SK-N-SH (cell line): ENCODE measurements around the gene SMAD3. TPM values are rescaled to one million over a fixed set of nuclear protein-coding genes. Genes with fewer than 3 reads are reported as not detected.

ENCODE experiments used
- CTCF ChIA-PET: fragments of 300-600, 350-600 bp; formaldehyde crosslinking; extraction: SDS; loops from one replicate; lab custom pipeline; 2021; lab: Yijun Ruan, JAX
- POLR2A ChIA-PET: fragments of 350-600 bp; sonication (Branson Sonifier 250); formaldehyde crosslinking; extraction: SDS; loops from one replicate; lab custom pipeline; 2020; ENCODE audit warnings: antibody characterized with exemption, inconsistent platforms; lab: Yijun Ruan, JAX
- DNase-seq: peaks from one replicate; pipeline ENCODE4 v3.0.0; 2012
- H2AFZ ChIP-seq: fragments of 200-600 bp; sonication (generic); 2 replicates; pipeline ENCODE4 v1.8.1; 2016; ENCODE audit warnings: antibody characterized with exemption, mild to moderate bottlenecking, low read depth
- H3F3A ChIP-seq: fragments of 200-600 bp; sonication (generic); replicated peaks from 2 replicates; pipeline ENCODE3; 2016; ENCODE audit warnings: antibody characterized with exemption, mild to moderate bottlenecking; ENCODE audit not compliant: insufficient read depth
- H3K27ac ChIP-seq, 2 experiments: fragments of 200-500 bp in 1 of 2; fragments of 200-600 bp in 1 of 2; sonication (Bioruptor generic) in 1 of 2; sonication (generic), shearing (Covaris generic) in 1 of 2; 2 replicates each; pipeline versions ENCODE4 v1.5.1 to v1.6.1; 2014 to 2016; ENCODE audit warnings: low read depth in 2 of 2, inconsistent platforms in 1 of 2, low read length in 1 of 2, mild to moderate bottlenecking in 1 of 2, mixed read lengths in 1 of 2
- H3K27me3 ChIP-seq: fragments of 200-600 bp; sonication (generic), shearing (Covaris generic); 2 replicates; pipeline ENCODE4 v1.6.1; 2016; ENCODE audit warnings: mixed run types; ENCODE audit not compliant: insufficient read depth
- H3K36me3 ChIP-seq, 2 experiments: fragments of 200-500 bp in 1 of 2; fragments of 200-600 bp in 1 of 2; sonication (Bioruptor generic) in 1 of 2; sonication (generic) in 1 of 2; replicated peaks in 1 of 2; 2 replicates each; pipeline versions ENCODE3 to v1.5.1; 2014 to 2016; ENCODE audit warnings: low read length in 1 of 2, mild to moderate bottlenecking in 1 of 2; ENCODE audit not compliant: insufficient read depth in 2 of 2, control insufficient read depth in 1 of 2
- H3K4me1 ChIP-seq, 2 experiments: fragments of 200-500 bp in 1 of 2; fragments of 200-600 bp in 1 of 2; sonication (Bioruptor generic) in 1 of 2; sonication (generic), shearing (Covaris generic) in 1 of 2; 2 replicates each; pipeline versions ENCODE4 v1.5.1 to v1.6.1; 2014 to 2016; ENCODE audit warnings: low read depth in 1 of 2, low read length in 1 of 2, mixed run types in 1 of 2; ENCODE audit not compliant: insufficient read depth in 2 of 2, control insufficient read depth in 1 of 2
- H3K4me2 ChIP-seq: fragments of 200-600 bp; sonication (generic), shearing (Covaris generic); 2 replicates; pipeline ENCODE4 v1.6.1; 2017; ENCODE audit warnings: mixed run types
- H3K4me3 ChIP-seq, 2 experiments: fragments of 200-500 bp in 1 of 2; fragments of 200-600 bp in 1 of 2; sonication (Bioruptor generic) in 1 of 2; sonication (generic), shearing (Covaris generic) in 1 of 2; 2 replicates each; pipeline versions ENCODE4 v1.5.1 to v1.8.1; 2014 to 2016; ENCODE audit warnings: low read depth in 2 of 2, inconsistent platforms in 1 of 2, low read length in 1 of 2, mild to moderate bottlenecking in 1 of 2, mixed read lengths in 1 of 2, moderate library complexity in 1 of 2
- H3K79me2 ChIP-seq: fragments of 200-600 bp; sonication (generic); 2 replicates; pipeline ENCODE4 v1.8.1; 2017; ENCODE audit warnings: mild to moderate bottlenecking; ENCODE audit not compliant: insufficient read depth
- H3K9ac ChIP-seq: fragments of 200-600 bp; sonication (generic); 2 replicates; pipeline ENCODE4 v1.6.1; 2017; ENCODE audit warnings: mixed run types
- H3K9me2 ChIP-seq: fragments of 200-600 bp; sonication (generic); 2 replicates; pipeline ENCODE4 v1.6.1; 2017; ENCODE audit warnings: mixed run types
- H3K9me3 ChIP-seq: fragments of 200-600 bp; sonication (generic); 2 replicates; pipeline ENCODE4 v1.6.1; 2017; ENCODE audit warnings: mixed run types, mild to moderate bottlenecking, moderate library complexity
- H4K20me1 ChIP-seq: fragments of 200-600 bp; sonication (generic); 2 replicates; pipeline ENCODE4 v1.6.1; 2017; ENCODE audit warnings: mild to moderate bottlenecking, mixed run types; ENCODE audit not compliant: insufficient read depth
- ELF1 ChIP-seq: IDR thresholded peaks from 2 replicates; pipeline ENCODE4 v1.4.0; 2012
- EP300 ChIP-seq, 2 experiments: IDR thresholded peaks; 2 replicates each; pipeline versions ENCODE4 v1.4.0 to v1.6.1; 2012; ENCODE audit warnings: borderline replicate concordance in 1 of 2, low read depth in 1 of 2, low read length in 1 of 2
- FOSL2 ChIP-seq: IDR thresholded peaks from 2 replicates; pipeline ENCODE4 v1.4.0; 2012; ENCODE audit warnings: low read depth, mild to moderate bottlenecking, moderate library complexity, borderline replicate concordance
- FOXJ3 ChIP-seq: sonication (generic); formaldehyde crosslinking; IDR thresholded peaks from 2 replicates; pipeline ENCODE4 v1.5.1; 2020; ENCODE audit warnings: mild to moderate bottlenecking, missing genetic modification reagents
- GATA2 ChIP-seq: sonication (generic); formaldehyde crosslinking; IDR thresholded peaks from 2 replicates; pipeline ENCODE4 v1.5.0; 2020; ENCODE audit warnings: mild to moderate bottlenecking, missing genetic modification reagents
- JUND ChIP-seq: IDR thresholded peaks from 2 replicates; pipeline ENCODE4 v1.4.0; 2012
- MEF2A ChIP-seq: IDR thresholded peaks from 2 replicates; pipeline ENCODE4 v1.4.0; 2012; ENCODE audit warnings: low read depth, borderline replicate concordance
- MXI1 ChIP-seq: IDR thresholded peaks from 2 replicates; pipeline ENCODE4 v1.6.1; 2012; ENCODE audit warnings: mild to moderate bottlenecking, low read depth, low read length, improper control_type of control experiment
- RXRA ChIP-seq: IDR thresholded peaks from 2 replicates; pipeline ENCODE4 v1.4.0; 2012; ENCODE audit warnings: low read depth, mild to moderate bottlenecking, borderline replicate concordance
- SIN3A ChIP-seq: IDR thresholded peaks from 2 replicates; pipeline ENCODE4 v1.6.1; 2012; ENCODE audit warnings: low read depth, mild to moderate bottlenecking, low read length, moderate library complexity, borderline replicate concordance
- SMC3 ChIP-seq: IDR thresholded peaks from 2 replicates; pipeline ENCODE4 v1.6.1; 2012; ENCODE audit warnings: low read depth, low read length, improper control_type of control experiment
- WGBS: methylation state at CpG from one replicate; pipeline ENCODE4 v1.1.6; 2017; ENCODE audit warnings: low lambda C conversion rate; 5-methylcytosine and 5-hydroxymethylcytosine counted together
- polyA plus RNA-seq, 3 experiments: library from polyadenylated mRNA; depleted of rRNA; stranded (reverse); fragments of >200 nt; gene quantifications; 2 replicates each; pipeline ENCODE4 v1.2.3, GENCODE V29; 2012
- TF ChIP-seq, protein P1 (sequence below): IDR thresholded peaks from 2 replicates; pipeline ENCODE4 v1.6.1; 2012; ENCODE audit warnings: mild to moderate bottlenecking, low read depth, low read length, moderate library complexity
- TF ChIP-seq, protein P2 (sequence below): IDR thresholded peaks from 2 replicates; pipeline ENCODE4 v1.4.0; 2012; ENCODE audit warnings: low read depth
- TF ChIP-seq, protein P3 (sequence below): IDR thresholded peaks from 2 replicates; pipeline ENCODE4 v1.4.0; 2012; ENCODE audit warnings: low read depth, borderline replicate concordance
- TF ChIP-seq, protein P4 (sequence below): IDR thresholded peaks from 2 replicates; pipeline ENCODE4; 2012

SMAD3 gene
- polyA plus RNA-seq, 1 of the 3 experiments (the other 2 are of a cell fraction) = 19.5 TPM

DNA sequence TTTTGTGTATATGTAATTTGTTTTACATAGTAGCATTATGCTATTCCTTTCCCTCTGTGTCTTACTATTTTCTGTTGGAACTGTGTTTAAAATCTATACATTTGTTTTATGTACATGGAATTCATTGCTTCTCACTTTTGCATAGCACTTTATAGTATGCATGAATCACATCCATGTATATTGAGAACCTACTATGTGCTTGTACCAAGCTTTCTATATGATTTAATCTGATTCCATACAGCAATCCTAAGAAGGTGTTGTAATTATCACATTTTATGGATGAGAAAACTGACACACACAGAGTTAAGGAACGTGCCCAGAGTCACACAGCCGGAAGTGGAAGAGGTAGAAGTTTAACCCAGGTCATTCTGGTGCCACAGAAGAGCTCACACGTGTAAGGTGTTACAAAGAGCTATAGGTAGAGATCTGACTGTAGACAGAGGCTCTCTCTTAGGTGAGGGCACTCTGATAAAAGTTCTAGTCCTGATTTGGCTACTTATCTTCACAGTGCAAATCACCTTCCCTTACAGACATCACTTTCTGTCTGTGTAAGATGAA, 3.5 kb upstream of the SMAD3 start:
- Histone ChIP-seq H4K20me1 (no peaks in the 10 kb centered on the region), H3K36me3 (no peaks in the 10 kb centered on the region), H3K4me1 (peaks cover 0 to under 1% of the 10 kb centered on the region in 2 experiments; a peak in 1 of 4 replicates), H3K9me2 (no peaks in the 10 kb centered on the region), H3K4me2 (no peak overlapping the region), H3F3A (peaks cover 8% of the 10 kb centered on the region), H3K9ac (no peak overlapping the region), H3K9me3 (no peaks in the 10 kb centered on the region), H2AFZ (no peak overlapping the region), H3K79me2 (peaks cover 10% of the 10 kb centered on the region), H3K27me3 (no peaks in the 10 kb centered on the region), H3K27ac (no peak overlapping the region), H3K4me3 (no peak overlapping the region)
- DNase-seq = no peak
- ChIA-PET CTCF (interaction anchor here (1.0 to 1.1 kb wide), 2 partner anchors 115 to 178 kb away, joined by 3 to 4 read pairs; no protein-coding TSS in a partner anchor), POLR2A (no interaction called here)
- TF ChIP-seq MXI1 (no peak), GATA2 (CRISPR knock-in tag) (no peak), FOSL2 (no peak), RXRA (no peak), ELF1 (no peak), MEF2A (no peak), FOXJ3 (no peak)
- TF ChIP-seq, protein P1, sequence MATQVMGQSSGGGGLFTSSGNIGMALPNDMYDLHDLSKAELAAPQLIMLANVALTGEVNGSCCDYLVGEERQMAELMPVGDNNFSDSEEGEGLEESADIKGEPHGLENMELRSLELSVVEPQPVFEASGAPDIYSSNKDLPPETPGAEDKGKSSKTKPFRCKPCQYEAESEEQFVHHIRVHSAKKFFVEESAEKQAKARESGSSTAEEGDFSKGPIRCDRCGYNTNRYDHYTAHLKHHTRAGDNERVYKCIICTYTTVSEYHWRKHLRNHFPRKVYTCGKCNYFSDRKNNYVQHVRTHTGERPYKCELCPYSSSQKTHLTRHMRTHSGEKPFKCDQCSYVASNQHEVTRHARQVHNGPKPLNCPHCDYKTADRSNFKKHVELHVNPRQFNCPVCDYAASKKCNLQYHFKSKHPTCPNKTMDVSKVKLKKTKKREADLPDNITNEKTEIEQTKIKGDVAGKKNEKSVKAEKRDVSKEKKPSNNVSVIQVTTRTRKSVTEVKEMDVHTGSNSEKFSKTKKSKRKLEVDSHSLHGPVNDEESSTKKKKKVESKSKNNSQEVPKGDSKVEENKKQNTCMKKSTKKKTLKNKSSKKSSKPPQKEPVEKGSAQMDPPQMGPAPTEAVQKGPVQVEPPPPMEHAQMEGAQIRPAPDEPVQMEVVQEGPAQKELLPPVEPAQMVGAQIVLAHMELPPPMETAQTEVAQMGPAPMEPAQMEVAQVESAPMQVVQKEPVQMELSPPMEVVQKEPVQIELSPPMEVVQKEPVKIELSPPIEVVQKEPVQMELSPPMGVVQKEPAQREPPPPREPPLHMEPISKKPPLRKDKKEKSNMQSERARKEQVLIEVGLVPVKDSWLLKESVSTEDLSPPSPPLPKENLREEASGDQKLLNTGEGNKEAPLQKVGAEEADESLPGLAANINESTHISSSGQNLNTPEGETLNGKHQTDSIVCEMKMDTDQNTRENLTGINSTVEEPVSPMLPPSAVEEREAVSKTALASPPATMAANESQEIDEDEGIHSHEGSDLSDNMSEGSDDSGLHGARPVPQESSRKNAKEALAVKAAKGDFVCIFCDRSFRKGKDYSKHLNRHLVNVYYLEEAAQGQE = no peak
- TF ChIP-seq, protein P2, sequence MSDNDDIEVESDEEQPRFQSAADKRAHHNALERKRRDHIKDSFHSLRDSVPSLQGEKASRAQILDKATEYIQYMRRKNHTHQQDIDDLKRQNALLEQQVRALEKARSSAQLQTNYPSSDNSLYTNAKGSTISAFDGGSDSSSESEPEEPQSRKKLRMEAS = no peak
- WGBS = 68% methylated on average over 3 of the region's 3 CpGs

DNA sequence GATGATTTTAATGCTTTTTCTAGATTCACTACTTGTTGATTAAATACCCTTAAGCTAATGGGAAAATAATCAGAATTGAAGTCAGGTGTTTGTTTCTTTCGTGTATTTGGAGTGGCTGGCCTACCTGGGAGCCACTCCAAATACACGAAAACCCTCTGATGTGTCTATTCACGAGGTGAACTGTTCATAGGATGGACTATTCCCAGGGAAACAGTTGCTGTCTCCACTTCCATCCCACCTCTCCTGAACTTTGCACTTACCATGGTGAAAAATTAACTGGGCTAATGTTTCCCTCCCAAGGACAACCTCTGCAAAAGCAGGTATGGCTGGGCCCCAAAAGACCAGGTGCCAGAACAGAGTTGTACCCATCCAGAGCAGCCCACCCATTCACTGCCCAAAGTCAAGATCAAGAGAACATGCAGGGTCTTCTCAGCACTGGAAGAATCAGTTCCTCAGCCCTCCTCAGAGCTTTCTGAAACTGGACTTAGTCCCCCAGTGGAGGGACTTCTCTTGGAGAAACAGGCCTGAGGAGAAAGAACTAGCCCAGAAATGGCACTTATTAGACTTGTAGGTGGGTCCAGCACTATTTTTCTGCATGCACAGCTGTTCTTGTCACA, 2.9 kb upstream of the SMAD3 start:
- Histone ChIP-seq H3K9me2 (no peaks in the 10 kb centered on the region), H3K4me1 (peaks cover 0 to 6% of the 10 kb centered on the region in 2 experiments; a peak in 1 of 4 replicates), H3K27me3 (no peaks in the 10 kb centered on the region), H3K9me3 (no peaks in the 10 kb centered on the region), H2AFZ (no peak overlapping the region), H3K9ac (no peak overlapping the region), H3K36me3 (no peaks in the 10 kb centered on the region), H3K27ac (no peak overlapping the region), H3F3A (peaks cover 8% of the 10 kb centered on the region), H4K20me1 (peaks cover 5% of the 10 kb centered on the region), H3K79me2 (peaks cover 16% of the 10 kb centered on the region), H3K4me3 (no peak overlapping the region), H3K4me2 (no peak overlapping the region)
- WGBS = 80% methylated on average over 3 of the region's 3 CpGs
- POLR2A ChIA-PET = no interaction called here
- no peak for DNase-seq
- CTCF ChIA-PET = interaction anchor here (1.0 kb wide), 1 partner anchor 116 kb away, joined by 4 read pairs; no protein-coding TSS in a partner anchor
- TF ChIP-seq, protein P1 = no peak
- TF ChIP-seq, protein P2 = no peak
- TF ChIP-seq, protein P3, sequence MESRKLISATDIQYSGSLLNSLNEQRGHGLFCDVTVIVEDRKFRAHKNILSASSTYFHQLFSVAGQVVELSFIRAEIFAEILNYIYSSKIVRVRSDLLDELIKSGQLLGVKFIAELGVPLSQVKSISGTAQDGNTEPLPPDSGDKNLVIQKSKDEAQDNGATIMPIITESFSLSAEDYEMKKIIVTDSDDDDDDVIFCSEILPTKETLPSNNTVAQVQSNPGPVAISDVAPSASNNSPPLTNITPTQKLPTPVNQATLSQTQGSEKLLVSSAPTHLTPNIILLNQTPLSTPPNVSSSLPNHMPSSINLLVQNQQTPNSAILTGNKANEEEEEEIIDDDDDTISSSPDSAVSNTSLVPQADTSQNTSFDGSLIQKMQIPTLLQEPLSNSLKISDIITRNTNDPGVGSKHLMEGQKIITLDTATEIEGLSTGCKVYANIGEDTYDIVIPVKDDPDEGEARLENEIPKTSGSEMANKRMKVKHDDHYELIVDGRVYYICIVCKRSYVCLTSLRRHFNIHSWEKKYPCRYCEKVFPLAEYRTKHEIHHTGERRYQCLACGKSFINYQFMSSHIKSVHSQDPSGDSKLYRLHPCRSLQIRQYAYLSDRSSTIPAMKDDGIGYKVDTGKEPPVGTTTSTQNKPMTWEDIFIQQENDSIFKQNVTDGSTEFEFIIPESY = no peak
- TF ChIP-seq JUND = no peak
- TF ChIP-seq, protein P4, sequence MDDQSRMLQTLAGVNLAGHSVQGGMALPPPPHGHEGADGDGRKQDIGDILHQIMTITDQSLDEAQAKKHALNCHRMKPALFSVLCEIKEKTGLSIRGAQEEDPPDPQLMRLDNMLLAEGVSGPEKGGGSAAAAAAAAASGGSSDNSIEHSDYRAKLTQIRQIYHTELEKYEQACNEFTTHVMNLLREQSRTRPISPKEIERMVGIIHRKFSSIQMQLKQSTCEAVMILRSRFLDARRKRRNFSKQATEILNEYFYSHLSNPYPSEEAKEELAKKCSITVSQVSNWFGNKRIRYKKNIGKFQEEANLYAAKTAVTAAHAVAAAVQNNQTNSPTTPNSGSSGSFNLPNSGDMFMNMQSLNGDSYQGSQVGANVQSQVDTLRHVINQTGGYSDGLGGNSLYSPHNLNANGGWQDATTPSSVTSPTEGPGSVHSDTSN = no peak
- no peak for TF ChIP-seq EP300 (IDR thresholded peaks at IDR 0.05; ENCODE audit: borderline replicate concordance in 1 of 2, low read depth in 1 of 2, low read length in 1 of 2)
- TF ChIP-seq SIN3A = no peak
- no peak for TF ChIP-seq SMC3
